Activated T-helper 1 cell treated with anti-CD3 and anti-CD28 coated beads, Interleukin-12 subunit alpha, Interleukin-12 subunit beta, Interleukin-2, Interleukin-4 antibody, amounts not matched to agents 30 ng/mL and 10 ng/mL and 1 ng/mL, durations not matched to agents 14 hours and 24 hours and 36 hours (primary cell): ENCODE measurements around the gene GLRX. TPM values are rescaled to one million over a fixed set of nuclear protein-coding genes. Genes with fewer than 3 reads are reported as not detected.
"Not testable (repeated sequence)": the region's sequence is repeated elsewhere in the genome, so short reads cannot be mapped to it uniquely, and the experiment has no call there.

ENCODE experiments used
- DNase-seq: peaks from one replicate; pipeline ENCODE4 v3.0.0; 2021; ENCODE audit warnings: low spot score
- H3K27ac Mint-ChIP-seq: one replicate; pipeline ENCODE4 v1.8.0; 2021; ENCODE audit warnings: mild to moderate bottlenecking, mixed read lengths
- H3K27me3 Mint-ChIP-seq: one replicate; pipeline ENCODE4 v1.8.0; 2022; ENCODE audit warnings: mild to moderate bottlenecking, moderate library complexity, mixed read lengths; ENCODE audit not compliant: insufficient read depth
- H3K36me3 Mint-ChIP-seq: one replicate; pipeline ENCODE4 v1.8.0; 2021; ENCODE audit warnings: low read depth, mixed read lengths
- H3K4me1 Mint-ChIP-seq: one replicate; pipeline ENCODE4 v1.8.0; 2021; ENCODE audit warnings: low read depth, mixed read lengths
- H3K4me3 Mint-ChIP-seq: one replicate; pipeline ENCODE4 v1.8.0; 2021; ENCODE audit warnings: mild to moderate bottlenecking, moderate library complexity, mixed read lengths
- H3K9me3 Mint-ChIP-seq: one replicate; pipeline ENCODE4 v1.8.0; 2021; ENCODE audit warnings: mixed read lengths
- intact Hi-C: fragments of 100-400 bp; cut with micrococcal nuclease; formaldehyde crosslinking; loops from one replicate; pipeline ENCODE4 v1.15.1; 2024
- total RNA-seq: library from RNA; stranded (reverse); gene quantifications from 2 replicates; pipeline ENCODE4 v1.2.3, GENCODE V29; 2022

Gene GLRX
- total RNA-seq, 1 donor from 2014 or later = 18.3 TPM

GRCh38 chr5:95818181-95819147, 4.1 kb downstream of the GLRX start:
- H3K27me3 Mint-ChIP-seq = no peaks in the 10 kb centered on the region
- H3K9me3 Mint-ChIP-seq = no peaks in the 10 kb centered on the region
- peaks cover 23% of the 10 kb centered on the region for H3K36me3 Mint-ChIP-seq
- H3K27ac Mint-ChIP-seq = peak overlapping the region; percentile 74
- intact Hi-C loops = loop anchor here (2.0 to 5.0 kb wide), 2 partner anchors 16 to 1364 kb away; partner anchors contain the start of gene RIOK2
- peak overlapping the region; percentile 69 for H3K4me3 Mint-ChIP-seq
- H3K4me1 Mint-ChIP-seq = peaks cover 72% of the 10 kb centered on the region
- no peak for DNase-seq

- H3K36me3 Mint-ChIP-seq = peaks cover 30% of the 10 kb centered on the region
- peak overlapping the region; percentile 69 for H3K4me3 Mint-ChIP-seq
- no peak for DNase-seq
- no peaks in the 10 kb centered on the region for H3K9me3 Mint-ChIP-seq
- H3K27me3 Mint-ChIP-seq = no peaks in the 10 kb centered on the region
- peaks cover 71% of the 10 kb centered on the region for H3K4me1 Mint-ChIP-seq
- intact Hi-C loops = loop anchor here (5.0 kb wide), 1 partner anchor 1365 kb away; the partner anchor contains the start of gene RIOK2
- peak overlapping the region; percentile 67 for H3K27ac Mint-ChIP-seq
Observed at GRCh38 chr5:95817430-95817829, 5.1 kb downstream of the GLRX start.

DNA sequence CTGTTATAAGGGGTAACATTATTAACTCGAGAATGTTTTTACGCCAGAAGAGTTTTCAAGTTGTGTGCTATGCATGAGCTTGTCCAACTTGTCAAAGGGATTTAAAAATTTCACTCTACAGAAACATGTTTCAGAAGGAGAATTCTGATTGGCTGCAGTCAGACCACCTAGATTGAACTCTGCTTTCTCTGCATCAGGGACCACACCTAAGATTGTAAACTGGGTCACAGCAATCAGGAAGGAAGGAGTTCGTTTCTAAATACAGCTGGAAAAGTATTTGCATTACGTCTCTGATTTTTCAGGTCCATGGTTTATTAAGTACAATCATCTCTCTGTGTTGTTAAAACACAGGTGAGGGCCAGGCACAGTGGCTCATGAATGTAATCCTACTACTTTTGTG, 5.8 kb downstream of the GLRX start:
- Mint-ChIP-seq H3K9me3 (no peaks in the 10 kb centered on the region), H3K4me3 (no peak overlapping the region), H3K36me3 (peaks cover 36% of the 10 kb centered on the region), H3K4me1 (peaks cover 76% of the 10 kb centered on the region), H3K27ac (no peak overlapping the region), H3K27me3 (no peaks in the 10 kb centered on the region)
- intact Hi-C loops = loop anchor here (5.0 kb wide), 1 partner anchor 1366 kb away; the partner anchor contains the start of gene RIOK2
- DNase-seq = no peak

- peaks cover 38% of the 10 kb centered on the region for H3K36me3 Mint-ChIP-seq
Observed at GRCh38 chr5:95816341-95816740, 6.2 kb downstream of the GLRX start.

GRCh38 chr5:95815155-95815729, 7.3 kb downstream of the GLRX start:
- H3K4me1 Mint-ChIP-seq = peaks cover 83% of the 10 kb centered on the region
- no peak for DNase-seq
- no peaks in the 10 kb centered on the region for H3K27me3 Mint-ChIP-seq
- no peak overlapping the region for H3K4me3 Mint-ChIP-seq
- intact Hi-C loops = loop anchor here (5.0 kb wide), 1 partner anchor 1367 kb away; the partner anchor contains the start of gene RIOK2
- peaks cover 38% of the 10 kb centered on the region for H3K36me3 Mint-ChIP-seq
- no peak overlapping the region for H3K27ac Mint-ChIP-seq
- H3K9me3 Mint-ChIP-seq = no peaks in the 10 kb centered on the region

More at GRCh38 chr5:95816341-95816740, 6.2 kb downstream of the GLRX start:
- Mint-ChIP-seq H3K27ac (no peak overlapping the region), H3K4me3 (no peak overlapping the region), H3K27me3 (no peaks in the 10 kb centered on the region), H3K9me3 (no peaks in the 10 kb centered on the region), H3K4me1 (peaks cover 76% of the 10 kb centered on the region)
- intact Hi-C loops = loop anchor here (5.0 kb wide), 1 partner anchor 1366 kb away; the partner anchor contains the start of gene RIOK2
- no peak for DNase-seq

- H3K9me3 Mint-ChIP-seq, H3K4me3 Mint-ChIP-seq, DNase-seq, H3K27ac Mint-ChIP-seq, H3K27me3 Mint-ChIP-seq: not testable (repeated sequence)
- peaks cover 38% of the 10 kb centered on the region for H3K36me3 Mint-ChIP-seq
- intact Hi-C loops = loop anchor here (2.0 kb wide), 1 partner anchor 32 kb away; no protein-coding TSS in a partner anchor
- H3K4me1 Mint-ChIP-seq = peaks cover 90% of the 10 kb centered on the region
Observed at GRCh38 chr5:95813035-95813434, 9.5 kb downstream of the GLRX start.

DNA sequence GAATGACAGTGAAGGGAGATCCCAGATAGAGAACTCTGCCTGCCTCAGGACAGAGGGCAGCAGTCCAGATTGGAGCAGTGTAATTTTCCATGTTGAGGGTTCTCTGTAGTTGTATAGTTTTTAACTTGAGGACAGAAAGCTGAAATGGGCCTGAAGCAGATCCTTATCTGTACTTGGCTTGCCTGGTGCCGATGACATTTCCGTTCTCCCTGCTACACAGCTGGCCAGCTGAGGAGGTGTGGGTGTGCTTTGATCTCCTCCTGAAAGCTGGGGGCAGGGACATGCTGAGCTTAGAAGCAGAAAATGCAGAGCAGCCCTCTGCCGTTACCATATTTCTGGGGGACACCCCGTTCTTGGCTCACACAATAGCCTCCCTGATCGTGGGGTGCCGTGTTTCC, 10.5 kb downstream of the GLRX start:
- peaks cover 84% of the 10 kb centered on the region for H3K4me1 Mint-ChIP-seq

DNA sequence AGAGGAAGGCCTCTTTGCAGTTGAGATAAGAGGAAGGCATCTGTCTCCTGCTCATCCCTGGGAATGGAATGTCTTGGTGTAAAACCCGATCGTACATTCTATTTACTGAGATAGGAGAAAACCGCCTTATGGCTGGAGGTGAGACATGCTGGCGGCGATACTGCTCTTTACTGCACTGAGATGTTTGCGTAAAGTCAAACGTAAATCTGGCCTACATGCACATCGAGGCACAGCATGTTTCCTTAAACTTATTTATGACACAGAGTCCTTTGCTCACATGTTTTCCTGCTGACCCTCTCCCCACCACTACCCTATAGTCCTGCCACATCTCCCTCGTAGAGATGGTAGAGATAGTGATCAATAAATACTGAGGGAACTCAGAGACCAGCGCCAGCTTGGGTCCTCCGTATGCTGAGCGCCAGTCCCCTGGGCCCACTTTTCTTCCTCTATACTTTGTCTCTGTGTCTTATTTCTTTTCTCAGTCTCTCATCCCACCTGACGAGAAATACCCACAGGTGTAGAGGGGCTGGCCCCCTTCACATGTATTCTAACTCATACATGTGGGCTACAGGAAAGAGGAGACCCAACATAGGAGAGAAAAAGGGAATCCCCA, 11.0 kb downstream of the GLRX start:
- H3K9me3 Mint-ChIP-seq, DNase-seq, H3K27me3 Mint-ChIP-seq: not testable (repeated sequence)
- H3K36me3 Mint-ChIP-seq = peaks cover 38% of the 10 kb centered on the region
- H3K4me3 Mint-ChIP-seq = peak overlapping the region; percentile 28
- peaks cover 82% of the 10 kb centered on the region for H3K4me1 Mint-ChIP-seq
- H3K27ac Mint-ChIP-seq = peak overlapping the region; percentile 40
- intact Hi-C loops = loop anchor here (2.0 kb wide), 1 partner anchor 31 kb away; no protein-coding TSS in a partner anchor

More for the DNA sequence above, 10.5 kb downstream of the GLRX start:
- Mint-ChIP-seq H3K9me3 (no peaks in the 10 kb centered on the region), H3K27me3 (no peaks in the 10 kb centered on the region), H3K27ac (peak overlapping the region; percentile 40), H3K36me3 (peaks cover 38% of the 10 kb centered on the region), H3K4me3 (peak overlapping the region; percentile 32)
- intact Hi-C loops = loop anchor here (2.0 kb wide), 1 partner anchor 31 kb away; no protein-coding TSS in a partner anchor
- no peak for DNase-seq

DNA sequence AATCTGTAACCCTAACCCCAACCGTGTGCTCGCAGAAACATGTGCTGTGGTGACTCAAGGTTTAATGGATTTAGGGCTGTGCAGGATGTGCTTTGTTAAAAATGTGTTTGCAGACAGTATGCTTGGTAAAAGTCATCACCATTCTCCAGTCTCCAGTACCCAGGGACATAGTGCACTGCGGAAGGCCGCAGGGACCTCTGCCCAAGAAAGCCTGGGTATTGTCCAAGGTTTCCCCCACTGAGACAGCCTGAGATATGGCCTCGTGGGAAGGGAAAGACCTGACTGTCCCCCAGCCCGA, 11.5 kb downstream of the GLRX start:
- Mint-ChIP-seq H3K27ac (peak overlapping the region; percentile 73), H3K36me3 (peaks cover 36% of the 10 kb centered on the region), H3K4me3 (peak overlapping the region; percentile 72), H3K4me1 (peaks cover 77% of the 10 kb centered on the region)
- H3K9me3 Mint-ChIP-seq, intact Hi-C loops, DNase-seq, H3K27me3 Mint-ChIP-seq: not testable (repeated sequence)

- no peak for DNase-seq
- Mint-ChIP-seq H3K9me3 (no peaks in the 10 kb centered on the region), H3K4me1 (peaks cover 71% of the 10 kb centered on the region), H3K27me3 (no peaks in the 10 kb centered on the region), H3K4me3 (peak overlapping the region; percentile 72), H3K27ac (peak overlapping the region; percentile 73), H3K36me3 (peaks cover 31% of the 10 kb centered on the region)
- intact Hi-C loops = no loop called here
Observed at GRCh38 chr5:95810305-95811125, 12.0 kb downstream of the GLRX start.

DNA sequence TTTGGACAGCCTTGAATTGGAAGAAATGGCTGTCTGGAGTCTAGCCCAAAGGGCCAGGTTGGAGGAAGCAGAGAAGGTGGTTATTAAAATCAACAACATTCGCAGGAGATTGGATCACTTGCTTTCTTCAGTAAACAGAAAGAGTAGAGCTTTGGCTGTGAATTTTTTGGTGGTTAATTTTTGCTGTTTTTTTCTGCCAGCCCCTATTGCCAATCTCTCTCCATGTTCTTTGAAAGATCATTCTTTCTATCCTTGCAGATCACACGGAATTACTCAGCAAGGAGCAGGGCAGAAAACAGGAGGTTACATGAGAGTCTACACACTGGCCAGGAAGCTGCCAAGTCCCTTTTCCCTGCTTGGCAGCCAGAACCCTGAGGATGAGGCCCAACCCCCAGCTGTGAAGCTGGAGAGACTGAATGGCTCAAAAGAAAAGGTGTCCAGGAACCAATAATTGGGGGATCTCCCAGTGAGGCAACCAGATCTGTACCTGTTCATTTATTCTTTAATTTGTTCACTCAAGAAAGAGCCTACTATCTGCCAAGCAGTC, 13.0 kb downstream of the GLRX start:
- Mint-ChIP-seq H3K36me3 (peaks cover 29% of the 10 kb centered on the region), H3K4me1 (peaks cover 63% of the 10 kb centered on the region), H3K9me3 (peaks cover 3% of the 10 kb centered on the region), H3K27ac (peak overlapping the region; percentile 77), H3K27me3 (no peaks in the 10 kb centered on the region), H3K4me3 (peak overlapping the region; percentile 72)
- intact Hi-C loops = no loop called here
- DNase-seq = no peak
